Lung (tissue), 12 donors: ENCODE measurements around the gene PCGF3. TPM values are rescaled to one million over a fixed set of nuclear protein-coding genes. Genes with fewer than 3 reads are reported as not detected.

ENCODE experiments used
- ATAC-seq: fragments of 200-7000 bp; cut with Tn5 transposase; one replicate; pipeline ENCODE4 v1.9.1; 2020; ENCODE audit warnings: moderate number of reproducible peaks; ENCODE audit not compliant: insufficient read depth, low FRiP score
- DNase-seq, 3 donors: peaks; one replicate each; pipeline ENCODE4 v3.0.0-alpha.2; 2013 to 2017
- H3K27ac ChIP-seq, 2 donors: one replicate each; pipeline ENCODE4 v1.5.1; 2013; ENCODE audit warnings: mild to moderate bottlenecking in 2 of 2, moderate library complexity in 2 of 2, control low read depth in 1 of 2, inconsistent platforms in 1 of 2, low read depth in 1 of 2, low read length in 1 of 2
- H3K27me3 ChIP-seq, 3 donors: one replicate each; pipeline ENCODE4 v1.5.1; 2013; ENCODE audit warnings: low read length in 2 of 3; ENCODE audit not compliant: control insufficient read depth in 3 of 3, insufficient read depth in 3 of 3
- H3K36me3 ChIP-seq, 4 donors: one replicate each; pipeline ENCODE4 v1.5.1; 2013; ENCODE audit warnings: low read length in 4 of 4, mild to moderate bottlenecking in 1 of 4, moderate library complexity in 1 of 4; ENCODE audit not compliant: control insufficient read depth in 4 of 4, insufficient read depth in 4 of 4
- H3K4me1 ChIP-seq, 5 donors: one replicate each; pipeline ENCODE4 v1.5.1; 2013; ENCODE audit warnings: low read length in 5 of 5, mild to moderate bottlenecking in 2 of 5, moderate library complexity in 1 of 5; ENCODE audit not compliant: control insufficient read depth in 5 of 5, insufficient read depth in 5 of 5
- H3K4me3 ChIP-seq: one replicate; pipeline ENCODE4 v1.5.1; 2013; ENCODE audit warnings: mild to moderate bottlenecking, control low read depth, moderate library complexity
- H3K9ac ChIP-seq, 2 donors: one replicate each; pipeline ENCODE4 v1.5.1; 2013; ENCODE audit warnings: low read length in 2 of 2, control low read depth in 1 of 2; ENCODE audit not compliant: insufficient read depth in 1 of 2
- H3K9me3 ChIP-seq, 4 donors: one replicate each; pipeline ENCODE4 v1.5.1; 2013; ENCODE audit warnings: low read length in 3 of 4, mild to moderate bottlenecking in 1 of 4, moderate library complexity in 1 of 4; ENCODE audit not compliant: control insufficient read depth in 4 of 4, insufficient read depth in 3 of 4
- WGBS, 2 donors: extraction: QIAGEN DNeasy Blood & Tissue Kit; methylation state at CpG; one replicate each; pipeline ENCODE4 v1.1.7; 2013; 5-methylcytosine and 5-hydroxymethylcytosine counted together
- polyA plus RNA-seq, 2 donors: library from polyadenylated mRNA; stranded (reverse); fragments of 200-250 nt; gene quantifications; one replicate each; pipeline ENCODE4 v1.2.1, GENCODE V29; 2013
- total RNA-seq, 2 donors: library from RNA; depleted of rRNA in 1 of 2; stranded (reverse); fragments of >200 nt in 1 of 2; gene quantifications; one replicate each; pipeline ENCODE4 v1.2.1, GENCODE V29; 2014 to 2021
- TF ChIP-seq, protein P1 (sequence below): IDR thresholded peaks from 2 replicates; pipeline ENCODE4 v1.5.1; 2012; ENCODE audit warnings: mild to moderate bottlenecking; ENCODE audit errors: control extremely low read depth, extremely low read depth
- donor health status: control.
- donor health status: control.
- donor health status: Bipolar disorder and iron deficiency.
- donor health status: healthy.
- donor health status: DM: yes; HTN: yes; CAD: no.

PCGF3 gene
- total and polyA plus RNA-seq, 4 donors = 29.3 to 66.8 (median 43.3) TPM

DNA sequence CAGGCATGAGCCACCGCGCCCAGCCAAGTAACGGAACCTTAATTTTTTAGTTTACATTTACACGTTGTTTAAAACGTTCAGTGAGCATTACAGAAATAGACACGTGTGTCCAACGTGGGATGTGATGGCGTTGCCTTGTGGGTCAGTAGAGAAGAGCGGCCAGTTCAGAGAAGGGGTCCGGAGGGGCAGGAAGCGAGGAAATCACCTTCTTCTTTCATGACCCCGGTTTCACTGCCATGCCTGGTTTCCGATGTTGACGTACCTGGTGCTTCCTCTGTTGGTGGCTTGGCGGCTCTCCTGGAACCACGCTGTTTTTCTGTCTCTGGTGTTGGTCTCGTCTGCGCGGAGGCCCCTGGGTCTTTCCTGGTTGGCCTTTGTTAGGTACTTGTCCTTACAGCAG lies 42.8 kb downstream of the PCGF3 start:
- TF ChIP-seq, protein P1, sequence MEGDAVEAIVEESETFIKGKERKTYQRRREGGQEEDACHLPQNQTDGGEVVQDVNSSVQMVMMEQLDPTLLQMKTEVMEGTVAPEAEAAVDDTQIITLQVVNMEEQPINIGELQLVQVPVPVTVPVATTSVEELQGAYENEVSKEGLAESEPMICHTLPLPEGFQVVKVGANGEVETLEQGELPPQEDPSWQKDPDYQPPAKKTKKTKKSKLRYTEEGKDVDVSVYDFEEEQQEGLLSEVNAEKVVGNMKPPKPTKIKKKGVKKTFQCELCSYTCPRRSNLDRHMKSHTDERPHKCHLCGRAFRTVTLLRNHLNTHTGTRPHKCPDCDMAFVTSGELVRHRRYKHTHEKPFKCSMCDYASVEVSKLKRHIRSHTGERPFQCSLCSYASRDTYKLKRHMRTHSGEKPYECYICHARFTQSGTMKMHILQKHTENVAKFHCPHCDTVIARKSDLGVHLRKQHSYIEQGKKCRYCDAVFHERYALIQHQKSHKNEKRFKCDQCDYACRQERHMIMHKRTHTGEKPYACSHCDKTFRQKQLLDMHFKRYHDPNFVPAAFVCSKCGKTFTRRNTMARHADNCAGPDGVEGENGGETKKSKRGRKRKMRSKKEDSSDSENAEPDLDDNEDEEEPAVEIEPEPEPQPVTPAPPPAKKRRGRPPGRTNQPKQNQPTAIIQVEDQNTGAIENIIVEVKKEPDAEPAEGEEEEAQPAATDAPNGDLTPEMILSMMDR = no peak
- Histone ChIP-seq H3K36me3 (peaks cover 4 to 24% (median 17%) of the 10 kb centered on the region in 4 donors), H3K9me3 (no peaks in the 10 kb centered on the region), H3K9ac (no peak overlapping the region), H3K4me3 (no peak overlapping the region), H3K27me3 (no peaks in the 10 kb centered on the region), H3K4me1 (no peaks in the 10 kb centered on the region), H3K27ac (no peak overlapping the region)
- DNase-seq = no peak
- 91 to 92% methylated on average over 19 of the region's 19 CpGs for WGBS, 2 donors
- ATAC-seq = no peak

DNA sequence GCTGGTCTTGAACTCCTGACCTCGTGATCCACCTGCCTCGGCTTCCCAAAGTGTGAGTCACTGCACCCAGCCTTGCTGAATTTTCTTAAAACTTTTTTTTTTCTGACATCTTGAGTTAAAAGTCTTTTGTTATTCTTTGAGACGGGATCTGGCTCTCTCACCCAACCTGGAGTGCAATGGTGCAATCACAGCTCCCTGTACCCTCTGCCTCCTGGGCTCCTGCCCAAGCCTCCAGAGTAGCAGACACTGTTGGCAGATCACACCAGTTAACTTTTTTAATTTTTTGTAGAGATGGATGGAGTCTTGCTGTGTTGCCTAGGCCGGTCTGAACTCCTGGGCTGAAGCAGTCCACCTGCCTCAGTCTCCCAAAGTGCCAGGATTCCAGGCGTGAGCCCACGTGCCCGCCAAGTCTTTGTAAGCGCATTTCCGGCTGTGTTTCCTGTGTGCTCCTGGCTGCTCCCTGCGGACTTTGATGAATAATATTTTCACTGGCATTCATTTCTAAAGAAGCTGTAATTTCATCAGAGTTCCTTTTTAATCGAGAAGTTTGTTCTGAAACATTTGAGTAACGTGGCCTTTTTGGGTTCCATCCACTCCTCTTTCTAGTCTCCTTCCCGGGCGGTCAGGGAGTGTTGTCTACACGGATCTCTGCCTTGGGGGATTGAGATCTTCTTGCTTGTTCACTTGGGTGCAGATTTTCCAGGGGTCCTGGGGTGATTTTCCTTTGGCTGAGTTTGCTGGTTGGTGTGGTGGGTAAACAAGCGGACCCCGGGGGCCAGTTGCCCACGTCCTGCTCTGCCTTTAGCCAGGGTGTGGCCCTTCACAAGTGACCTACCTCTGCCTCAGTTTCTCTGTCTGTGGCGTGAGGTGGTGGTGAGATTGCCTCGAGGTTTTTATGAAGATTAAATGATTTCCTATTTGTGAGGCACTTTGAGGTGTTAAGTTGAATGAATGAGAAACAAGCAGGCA lies 44.4 kb downstream of the PCGF3 start:
- Histone ChIP-seq H3K27ac (peak overlapping the region in 1 of 2 donors; percentile 26), H3K4me3 (no peak overlapping the region), H3K9ac (no peak overlapping the region), H3K36me3 (peaks cover 0 to 28% (median 22%) of the 10 kb centered on the region in 4 donors), H3K4me1 (no peaks in the 10 kb centered on the region), H3K27me3 (no peaks in the 10 kb centered on the region), H3K9me3 (no peaks in the 10 kb centered on the region)
- ATAC-seq (no peak), DNase-seq (no peak)
- TF ChIP-seq, protein P1 = no peak
- WGBS, 2 donors = 80 to 83% methylated on average over 20 of the region's 20 CpGs

DNA sequence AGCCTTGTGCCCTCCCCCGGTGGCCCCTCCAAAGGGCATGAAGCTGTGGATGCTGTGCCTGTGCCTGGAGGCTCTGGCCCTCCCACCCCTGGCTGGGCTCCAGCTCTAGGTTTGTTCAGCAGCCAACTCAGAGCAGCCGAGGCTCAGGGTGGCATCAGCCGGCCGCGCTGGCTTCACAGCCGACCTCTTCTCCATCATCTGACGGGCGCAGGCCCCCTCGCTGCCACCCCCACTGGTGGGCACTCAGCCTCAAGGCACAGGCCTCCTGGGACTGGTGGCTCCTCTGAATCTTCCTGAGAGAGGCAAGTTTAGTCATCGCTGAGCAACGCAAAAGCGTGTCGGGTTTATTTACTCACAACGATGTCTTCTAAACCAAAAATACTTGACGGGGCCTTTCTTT lies 46.0 kb downstream of the PCGF3 start:
- no peaks in the 10 kb centered on the region for H3K27me3 ChIP-seq
- 92 to 95% methylated on average over 15 of the region's 15 CpGs for WGBS, 2 donors
- no peak for ATAC-seq
- H3K4me1 ChIP-seq = no peaks in the 10 kb centered on the region
- no peaks in the 10 kb centered on the region for H3K9me3 ChIP-seq
- no peak overlapping the region for H3K27ac ChIP-seq
- TF ChIP-seq, protein P1 = no peak
- H3K4me3 ChIP-seq = no peak overlapping the region
- peaks cover 0 to 28% (median 24%) of the 10 kb centered on the region in 4 donors for H3K36me3 ChIP-seq
- no peak overlapping the region for H3K9ac ChIP-seq
- no peak for DNase-seq
